Activated CD8-positive, alpha-beta memory T cell treated with anti-CD3 and anti-CD28 coated beads, Interleukin-2, amount 50 U/mL, for 1 hour (primary cell): ENCODE results near the gene MFRP.
A peak's percentile ranks its signal among the peaks of the same experiment; 100 is the strongest.

Experiments
- DNase-seq: peaks from one replicate; pipeline ENCODE4 v3.0.0-alpha.2; 2020; ENCODE audit errors: extremely low read depth

Gene MFRP

DNA sequence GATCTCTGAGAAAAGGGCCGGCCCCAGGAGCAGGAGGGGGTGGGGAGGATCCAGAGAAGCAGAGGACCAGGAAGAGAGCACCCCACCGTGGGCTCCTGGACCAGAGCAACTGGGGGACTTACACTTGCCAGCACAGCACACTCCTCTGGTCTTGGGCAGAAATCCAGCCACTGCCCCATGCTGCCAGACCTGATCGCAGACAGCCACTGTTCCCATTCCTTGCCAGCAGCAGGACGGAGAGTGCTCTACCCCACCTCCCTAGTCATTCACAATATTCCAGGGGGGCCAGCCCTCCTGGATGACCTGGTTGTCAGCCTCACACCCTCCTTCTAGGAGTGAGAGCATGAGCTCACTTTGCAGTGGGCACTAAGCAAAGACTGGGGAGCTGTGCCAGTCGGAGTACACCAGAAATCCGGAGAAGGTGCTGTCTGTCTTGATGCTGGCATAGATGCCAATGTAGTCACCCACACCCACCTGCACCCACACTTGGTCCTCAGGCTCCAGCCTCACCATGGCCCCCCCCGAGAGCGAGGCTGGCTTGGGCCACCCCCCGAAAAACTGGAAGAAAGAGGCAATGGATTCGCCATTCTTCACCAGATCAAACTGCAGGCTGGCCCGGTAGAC, 7.4 kb downstream of the MFRP start:
- DNase-seq = no peak

DNA sequence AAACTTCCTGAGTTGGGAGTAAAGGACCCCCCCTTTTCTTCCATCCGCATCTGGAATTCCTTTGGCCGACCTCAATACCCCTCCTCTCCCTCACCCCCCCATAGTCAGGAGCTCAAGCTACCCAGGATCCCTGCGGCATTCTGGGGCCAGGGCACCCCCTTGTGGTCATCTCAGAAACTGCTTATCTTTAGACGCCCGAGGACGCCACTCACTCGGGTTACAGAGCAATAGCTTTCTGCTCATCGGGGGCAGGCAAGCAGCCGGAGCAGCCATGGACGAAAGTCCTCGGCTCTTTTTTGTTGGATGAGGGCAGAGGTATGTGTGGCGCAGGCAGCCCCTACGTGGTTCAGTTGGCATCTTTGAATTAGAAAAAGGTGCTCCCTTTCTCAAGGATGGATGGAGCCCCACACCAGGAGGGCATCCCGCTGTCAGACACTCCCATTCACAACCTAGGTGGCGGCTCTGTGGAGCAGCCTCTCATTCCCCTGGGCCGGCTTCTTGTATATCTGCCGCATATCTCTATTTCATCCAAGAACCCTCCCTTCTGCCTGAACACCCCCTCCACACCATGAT, 8.1 kb downstream of the MFRP start:
- no peak for DNase-seq

DNA sequence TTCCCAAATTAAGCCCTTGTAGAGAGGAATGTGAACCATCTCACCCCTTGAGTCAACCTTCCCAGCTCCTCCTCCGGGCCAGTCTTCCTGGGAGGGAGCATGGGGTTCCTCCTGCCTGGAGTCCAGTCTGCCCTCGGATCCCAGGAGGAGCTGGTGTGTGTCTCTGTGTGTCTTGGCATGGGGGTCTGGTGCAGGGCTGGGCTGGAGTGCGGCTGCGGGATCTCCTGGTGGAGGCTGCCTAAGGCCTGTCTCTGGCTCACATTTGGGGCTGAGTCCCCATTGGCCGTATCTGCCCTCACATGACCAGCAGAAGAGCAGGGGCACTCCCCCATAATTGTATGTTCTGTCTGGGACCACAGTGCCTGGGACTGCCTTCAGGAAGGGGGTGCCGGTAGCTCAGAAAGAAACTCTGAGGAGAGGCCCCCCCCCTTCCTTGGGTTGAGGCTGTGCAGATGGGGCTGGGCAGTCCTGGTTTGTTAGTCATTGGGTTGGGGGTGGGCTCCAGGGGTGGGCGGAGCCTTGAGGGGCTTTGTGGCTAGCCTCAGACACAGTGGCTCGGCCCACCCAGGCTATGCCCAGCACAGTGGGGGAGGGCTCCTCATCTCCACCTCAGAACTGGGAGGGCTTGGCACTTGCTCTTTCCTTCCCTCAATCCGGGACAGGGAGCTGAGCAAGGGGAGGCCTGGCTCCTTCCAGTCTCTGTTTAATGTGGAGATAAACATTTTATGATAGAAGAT, 8.8 kb downstream of the MFRP start:
- no peak for DNase-seq

DNA sequence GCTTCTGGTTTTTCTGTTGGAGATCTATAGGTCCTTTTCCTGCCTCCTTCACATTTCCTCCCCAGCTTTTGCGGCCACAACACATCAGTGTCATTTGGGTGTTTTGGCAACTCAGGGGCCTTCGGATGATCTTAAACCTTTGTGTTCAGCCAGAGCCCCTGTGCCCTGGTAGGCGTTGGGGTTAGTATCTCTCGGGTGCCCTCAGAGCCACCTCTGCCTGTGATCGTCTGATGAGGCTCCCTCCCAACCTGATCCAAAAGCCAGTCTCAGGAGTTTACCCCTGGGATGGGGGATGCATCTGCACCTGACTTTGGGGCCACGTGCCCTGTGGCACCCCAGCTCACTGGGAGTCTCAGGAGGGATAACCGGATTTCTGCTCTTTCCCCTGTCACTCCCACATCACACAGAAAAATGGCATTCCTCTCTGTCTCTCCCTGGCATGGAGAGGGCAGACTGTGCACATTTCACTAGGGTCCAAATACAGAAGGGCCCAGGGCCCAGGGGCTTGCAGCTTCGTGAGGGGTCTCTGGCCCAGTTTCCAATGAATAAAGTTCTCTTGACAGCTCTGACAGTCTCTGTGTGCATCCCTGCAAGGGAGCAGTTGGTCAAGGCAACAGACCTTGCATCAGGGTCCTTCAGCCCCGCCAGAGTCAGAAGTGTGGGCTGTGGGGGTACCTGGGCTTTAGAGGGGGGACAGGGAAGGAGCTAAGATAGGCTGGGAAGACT, 9.6 kb downstream of the MFRP start:
- DNase-seq = no peak

DNA sequence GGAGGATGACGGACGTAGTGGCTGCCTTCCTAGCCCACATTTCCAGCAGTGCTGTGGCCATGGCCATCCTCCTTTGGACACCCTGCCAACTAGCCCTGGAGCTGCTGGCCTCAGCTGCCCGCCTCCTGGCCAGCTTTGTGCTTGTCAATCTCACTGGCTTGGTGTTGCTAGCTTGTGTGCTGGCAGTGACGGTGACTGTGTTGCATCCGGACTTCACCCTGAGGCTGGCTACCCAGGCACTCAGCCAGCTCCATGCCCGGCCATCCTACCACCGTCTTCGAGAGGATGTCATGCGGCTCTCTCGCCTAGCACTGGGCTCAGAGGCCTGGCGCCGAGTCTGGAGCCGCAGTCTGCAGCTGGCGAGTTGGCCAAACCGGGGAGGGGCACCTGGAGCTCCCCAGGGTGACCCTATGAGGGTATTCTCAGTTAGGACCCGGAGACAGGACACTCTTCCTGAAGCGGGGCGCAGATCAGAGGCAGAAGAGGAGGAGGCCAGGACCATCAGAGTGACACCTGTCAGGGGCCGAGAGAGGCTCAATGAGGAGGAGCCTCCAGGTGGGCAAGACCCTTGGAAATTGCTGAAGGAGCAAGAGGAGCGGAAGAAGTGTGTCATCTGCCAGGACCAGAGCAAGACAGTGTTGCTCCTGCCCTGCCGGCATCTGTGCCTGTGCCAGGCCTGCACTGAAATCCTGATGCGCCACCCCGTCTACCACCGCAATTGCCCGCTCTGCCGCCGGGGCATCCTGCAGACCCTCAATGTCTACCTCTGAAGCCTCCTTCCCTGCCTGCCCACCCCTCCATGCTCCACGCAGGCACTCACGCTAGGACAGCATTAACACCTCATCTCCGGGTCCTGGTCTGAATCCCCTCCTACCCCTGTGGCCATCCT, 10.6 kb downstream of the MFRP start:
- DNase-seq = no peak

DNA sequence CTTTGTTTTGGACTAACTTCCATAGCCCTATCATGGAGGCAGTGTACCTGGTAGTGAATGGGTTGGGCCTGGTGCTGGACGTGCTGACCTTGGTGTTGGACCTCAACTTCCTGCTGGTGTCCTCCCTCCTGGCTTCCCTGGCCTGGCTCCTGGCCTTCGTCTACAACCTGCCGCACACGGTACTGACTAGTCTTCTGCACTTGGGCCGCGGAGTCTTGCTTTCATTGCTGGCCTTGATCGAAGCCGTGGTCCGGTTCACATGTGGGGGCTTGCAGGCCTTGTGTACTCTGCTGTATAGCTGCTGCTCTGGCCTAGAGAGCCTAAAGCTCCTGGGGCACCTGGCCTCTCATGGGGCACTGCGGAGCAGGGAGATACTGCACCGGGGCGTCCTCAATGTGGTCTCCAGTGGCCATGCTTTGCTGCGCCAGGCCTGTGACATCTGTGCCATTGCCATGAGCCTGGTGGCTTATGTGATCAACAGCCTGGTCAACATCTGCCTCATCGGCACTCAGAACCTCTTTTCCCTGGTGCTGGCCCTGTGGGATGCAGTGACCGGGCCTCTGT, 11.3 kb downstream of the MFRP start:
- no peak for DNase-seq

DNA sequence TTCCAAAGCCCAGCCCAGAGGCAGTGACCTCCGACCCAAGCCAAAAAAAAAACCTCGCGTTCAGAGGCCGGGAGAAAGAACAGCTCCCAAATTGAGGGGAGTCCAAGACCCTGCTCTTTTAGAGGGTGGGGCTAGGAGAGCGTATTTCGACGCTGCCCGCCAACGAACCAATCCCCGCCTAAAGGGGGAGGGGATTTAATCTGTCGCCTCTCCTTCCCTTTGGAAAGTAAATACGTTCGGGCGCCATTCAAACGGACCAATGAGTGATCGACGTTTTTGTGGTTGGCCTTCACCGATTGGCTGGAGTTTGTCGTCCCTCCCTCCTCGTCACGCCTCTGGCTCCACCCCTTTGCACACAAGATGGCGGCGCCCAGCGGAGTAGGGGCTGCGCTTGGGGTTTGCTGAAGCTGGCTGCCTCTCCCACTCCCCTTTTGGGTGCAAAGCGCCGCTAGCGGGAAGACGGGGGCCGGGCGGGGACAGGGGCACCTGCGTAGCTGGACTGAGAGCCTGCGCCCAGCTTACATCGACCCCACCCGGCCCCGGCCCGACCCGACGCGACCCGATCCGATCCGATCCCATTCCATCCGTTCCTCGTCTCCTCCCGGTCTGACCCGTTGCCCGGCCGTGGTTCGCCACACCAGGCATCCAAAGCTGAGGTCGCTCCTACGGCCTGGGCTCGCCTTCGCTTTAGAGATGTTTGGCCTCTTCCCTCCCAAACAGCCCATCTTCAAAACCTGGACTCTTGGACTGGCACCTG, 12.2 kb downstream of the MFRP start, which contains the start of gene RNF26:
RNF26 (plus strand) TSS at position 354 of the 757 bp plus-strand sequence. CDS start 596 bp downstream, outside the sequence.
- DNase-seq = peak; percentile 89

DNA sequence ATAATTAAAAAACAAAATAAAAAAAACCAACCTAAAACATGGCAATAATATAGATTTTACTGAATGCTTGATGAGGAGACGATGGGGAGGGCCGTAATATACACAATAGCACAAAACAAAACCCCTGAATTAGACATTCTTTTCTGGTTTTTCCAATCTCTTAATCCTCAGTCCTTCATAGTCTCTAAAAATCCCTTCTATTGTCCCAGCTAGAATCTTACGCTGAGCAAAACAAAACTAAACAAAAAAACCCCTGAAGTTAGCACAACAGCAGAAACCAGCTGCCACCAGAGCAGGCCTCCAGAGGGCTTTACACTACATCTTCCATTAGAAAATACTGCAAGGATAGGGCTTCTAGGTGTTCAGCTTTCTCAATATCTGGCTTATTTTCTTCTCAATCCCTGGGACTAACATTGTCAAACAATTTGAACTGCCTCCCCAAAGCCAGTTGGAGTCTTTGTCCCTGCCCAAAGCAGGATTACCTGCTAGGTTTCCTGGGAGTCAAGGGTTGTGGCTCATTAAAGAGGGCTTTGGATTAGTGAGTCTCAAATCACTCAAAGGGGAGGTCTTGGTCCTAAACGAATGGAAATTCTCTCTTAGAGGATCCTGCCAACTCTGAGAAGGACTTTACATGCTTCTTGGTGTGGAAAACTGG, 14.3 kb downstream of the MFRP start:
- DNase-seq = no peak

DNA sequence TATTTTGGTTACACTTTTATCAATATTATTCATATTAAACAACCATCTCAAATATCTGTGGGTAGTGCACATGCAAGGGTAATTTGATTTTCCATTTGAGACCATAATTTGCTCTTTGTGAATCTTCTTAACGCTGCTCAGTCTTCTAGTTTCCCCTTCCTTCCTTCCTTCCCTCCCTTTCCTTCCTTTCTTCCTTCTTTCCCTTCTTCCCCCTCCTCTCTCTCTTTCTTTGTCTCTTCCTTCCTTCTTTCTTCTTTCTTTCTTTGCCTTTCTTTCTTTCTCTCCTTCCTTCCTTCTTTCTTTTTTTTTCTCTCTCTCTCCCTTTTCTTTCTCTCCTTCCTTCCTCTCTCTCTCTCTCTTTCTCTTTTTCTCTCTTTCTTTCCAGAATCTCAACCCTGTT, 16.3 kb downstream of the MFRP start:
- no peak for DNase-seq

DNA sequence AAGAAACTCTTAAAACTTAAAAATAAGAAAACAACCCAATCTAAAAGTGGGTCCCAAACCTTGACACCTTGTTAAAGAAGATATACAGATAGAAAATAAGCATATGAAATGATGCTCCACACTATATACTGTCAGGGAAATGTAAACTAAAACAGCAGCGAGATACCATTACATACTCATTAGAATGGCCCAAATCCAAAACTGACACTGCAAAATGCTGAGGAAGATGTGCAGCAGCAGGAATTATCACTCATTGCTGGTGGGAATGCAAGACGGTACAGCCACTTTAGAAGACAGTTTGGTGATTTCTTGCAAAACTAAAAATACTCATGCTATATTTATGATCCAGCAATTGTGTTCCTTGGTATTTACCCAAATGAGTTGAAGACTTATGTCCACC, 17.2 kb downstream of the MFRP start:
- DNase-seq = no peak

DNA sequence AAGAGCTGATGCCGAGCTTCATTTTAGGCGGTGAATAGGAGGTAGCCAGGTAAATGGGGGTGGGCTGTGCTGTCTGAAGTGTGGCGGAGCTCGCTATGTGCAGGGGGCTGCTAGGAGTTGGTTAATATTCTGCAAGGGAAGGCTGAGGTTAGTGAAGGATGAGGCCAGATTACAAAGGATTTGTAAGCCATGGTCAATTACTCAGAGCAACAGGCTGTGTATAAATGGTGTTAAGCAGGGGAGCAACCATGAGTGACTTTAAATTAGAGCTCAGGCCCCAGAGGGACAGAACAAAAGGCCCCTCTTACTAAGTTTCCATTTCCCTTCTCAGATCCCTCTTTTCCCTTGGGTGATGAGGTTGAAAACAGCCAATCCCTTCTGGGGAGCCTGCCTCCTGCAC, 22.3 kb downstream of the MFRP start:
- DNase-seq = no peak

DNA sequence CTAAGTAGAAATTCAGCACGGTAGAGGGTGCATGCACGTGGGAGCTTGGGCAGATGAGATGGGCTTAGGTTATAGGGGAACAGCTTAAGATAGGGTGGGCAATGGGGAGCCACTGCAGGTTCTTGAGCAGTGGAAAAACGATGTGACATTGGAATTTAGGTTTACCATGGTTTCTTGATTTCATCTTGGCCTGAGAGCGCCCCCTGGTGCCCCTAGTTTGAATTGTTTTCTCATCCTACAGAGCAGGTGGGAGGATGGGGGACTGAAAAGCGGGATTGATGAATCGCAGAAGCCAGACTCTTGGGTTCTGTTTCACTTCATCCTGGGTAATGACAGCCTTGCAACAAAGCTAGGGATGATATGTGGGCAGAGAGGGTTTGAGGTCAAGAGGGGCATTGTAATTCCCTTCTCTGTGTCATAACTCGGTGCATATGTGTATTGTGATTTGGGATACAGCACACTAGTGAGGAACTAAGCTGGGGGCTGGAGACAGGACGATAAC, 22.9 kb downstream of the MFRP start:
- no peak for DNase-seq

DNA sequence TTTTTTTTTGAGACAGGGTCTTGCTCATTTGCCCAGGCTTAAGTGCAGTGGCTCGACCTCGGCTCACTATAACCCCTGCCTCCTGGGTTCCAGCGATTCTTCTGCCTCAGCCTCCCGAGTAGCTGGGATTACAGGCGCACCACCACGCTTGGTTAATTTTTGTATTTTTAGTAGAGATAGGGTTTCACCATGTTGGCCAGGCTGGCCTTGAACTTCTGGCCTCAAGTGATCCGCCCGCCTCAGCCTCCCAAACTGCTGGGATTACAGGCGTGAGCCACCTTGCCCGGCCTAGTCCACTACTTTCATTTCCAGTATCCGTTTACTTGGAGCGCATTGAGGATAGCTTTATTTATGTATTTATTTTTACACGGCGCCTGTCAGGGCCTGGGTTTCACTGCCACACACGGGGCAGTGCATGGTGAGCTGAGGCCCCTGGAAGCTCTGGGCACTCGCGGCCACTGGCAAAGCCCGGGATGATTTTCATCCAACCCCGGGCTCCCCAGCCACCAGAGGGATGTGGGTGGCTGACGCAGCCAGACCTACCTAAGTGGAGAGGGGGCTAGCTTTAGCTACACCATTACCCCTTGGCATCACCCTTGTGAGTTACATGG, 23.5 kb downstream of the MFRP start:
- no peak for DNase-seq

DNA sequence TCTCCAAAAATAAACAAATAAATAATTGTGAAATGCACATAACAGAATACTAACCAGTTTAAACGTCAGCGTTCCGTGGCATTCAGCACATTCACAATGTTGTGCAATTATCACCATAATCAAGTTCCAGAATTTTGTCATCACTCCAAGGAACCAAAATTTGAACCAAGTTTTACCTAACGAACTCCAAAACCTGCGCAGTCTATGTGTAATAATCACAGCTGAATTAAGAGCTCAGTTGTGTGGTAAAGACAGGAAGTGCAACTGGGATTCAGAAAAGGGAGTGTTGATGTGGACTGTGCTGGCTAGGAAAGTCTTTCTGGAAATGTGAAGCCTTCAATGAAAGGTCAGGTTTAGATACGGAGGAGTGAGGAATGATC, 24.2 kb downstream of the MFRP start:
- no peak for DNase-seq

DNA sequence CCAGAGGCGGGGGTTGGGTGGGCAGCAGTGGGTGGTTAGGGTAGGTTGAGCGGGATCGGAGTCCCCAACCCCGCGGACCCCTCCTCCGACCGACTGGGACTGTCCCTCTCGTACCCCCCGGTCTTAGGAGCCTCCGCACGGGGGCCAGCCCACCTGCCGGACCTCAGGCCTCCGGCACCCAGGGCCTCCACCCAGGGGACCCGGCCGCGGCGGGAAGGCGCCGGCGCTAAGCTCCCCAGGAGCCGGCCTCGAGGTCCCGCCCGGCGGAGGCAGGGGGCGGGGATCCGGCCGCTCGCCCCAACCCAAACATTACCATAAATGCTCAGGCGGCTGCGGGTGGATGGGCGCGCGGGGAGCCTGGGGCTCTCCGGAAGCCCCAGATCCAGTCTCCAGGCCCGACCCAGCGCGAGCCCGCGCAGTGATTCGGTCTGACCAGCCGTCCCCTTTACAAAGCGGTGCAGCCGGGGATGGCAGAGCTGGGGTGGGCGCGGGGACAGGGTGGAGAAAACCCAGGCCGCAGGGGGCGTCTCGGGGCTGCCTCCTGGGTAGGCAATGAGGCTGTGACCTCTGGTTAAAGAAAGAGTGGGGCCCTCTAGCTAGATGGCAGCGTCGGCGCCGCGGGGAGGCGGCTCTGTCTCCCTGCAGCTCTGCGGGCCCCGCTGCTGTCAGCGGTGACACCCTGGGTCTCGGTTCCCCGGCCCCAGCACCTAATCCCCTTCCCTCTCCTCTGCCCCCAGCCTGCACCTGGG, 25.6 kb downstream of the MFRP start:
- DNase-seq = no peak

DNA sequence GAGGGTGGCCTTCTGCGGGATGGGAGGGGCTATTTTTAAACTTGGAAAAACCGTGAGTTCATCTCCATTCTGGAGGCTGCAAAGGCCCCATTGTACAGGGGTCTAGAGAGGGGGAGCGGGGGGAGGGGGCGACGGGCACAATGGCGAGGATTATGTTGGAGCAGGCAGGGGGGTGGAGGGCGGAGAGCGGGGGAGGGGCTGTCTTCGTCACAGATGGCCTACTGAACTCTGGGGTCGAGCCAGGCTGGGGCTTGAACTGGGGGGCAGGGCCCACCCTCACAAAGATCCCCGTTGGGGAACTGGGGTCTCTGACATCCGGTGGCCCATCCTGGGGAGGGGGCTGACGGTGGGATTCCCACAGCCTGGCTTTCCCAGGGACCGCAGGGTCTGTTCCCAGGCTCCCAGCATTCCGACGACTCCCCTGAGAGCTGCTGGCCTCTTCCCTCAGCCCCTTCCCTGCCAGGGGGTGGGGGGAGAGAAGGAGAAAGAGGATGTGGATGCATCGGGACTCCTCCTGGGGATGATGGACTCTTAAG, 26.2 kb downstream of the MFRP start:
- DNase-seq = no peak

DNA sequence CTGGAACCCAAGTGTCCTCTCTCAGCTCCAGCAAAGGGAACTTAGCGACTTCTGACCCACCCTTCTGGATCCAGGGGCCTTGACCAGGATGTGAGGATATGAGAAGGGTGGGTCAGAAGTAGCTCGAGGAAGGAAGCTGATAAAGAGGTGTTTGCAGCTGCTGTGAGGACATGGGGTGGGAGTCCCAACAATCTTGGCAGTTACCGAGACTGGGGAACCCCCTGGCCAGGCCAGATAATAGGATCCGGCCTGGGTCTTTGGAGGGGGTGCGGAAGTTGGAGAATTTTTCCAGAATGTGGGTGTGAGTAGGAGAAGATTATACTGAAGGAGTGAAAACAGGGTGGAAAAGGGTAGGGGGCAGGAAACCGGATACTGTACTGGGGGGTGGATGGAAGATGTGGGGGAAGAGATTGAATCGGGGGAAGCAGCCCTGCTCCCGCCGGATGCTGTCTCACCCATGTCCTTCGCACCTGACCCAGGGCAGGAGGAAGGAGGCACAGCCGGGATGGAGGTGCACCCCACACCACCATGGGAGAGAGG, 26.7 kb downstream of the MFRP start:
- DNase-seq = no peak

DNA sequence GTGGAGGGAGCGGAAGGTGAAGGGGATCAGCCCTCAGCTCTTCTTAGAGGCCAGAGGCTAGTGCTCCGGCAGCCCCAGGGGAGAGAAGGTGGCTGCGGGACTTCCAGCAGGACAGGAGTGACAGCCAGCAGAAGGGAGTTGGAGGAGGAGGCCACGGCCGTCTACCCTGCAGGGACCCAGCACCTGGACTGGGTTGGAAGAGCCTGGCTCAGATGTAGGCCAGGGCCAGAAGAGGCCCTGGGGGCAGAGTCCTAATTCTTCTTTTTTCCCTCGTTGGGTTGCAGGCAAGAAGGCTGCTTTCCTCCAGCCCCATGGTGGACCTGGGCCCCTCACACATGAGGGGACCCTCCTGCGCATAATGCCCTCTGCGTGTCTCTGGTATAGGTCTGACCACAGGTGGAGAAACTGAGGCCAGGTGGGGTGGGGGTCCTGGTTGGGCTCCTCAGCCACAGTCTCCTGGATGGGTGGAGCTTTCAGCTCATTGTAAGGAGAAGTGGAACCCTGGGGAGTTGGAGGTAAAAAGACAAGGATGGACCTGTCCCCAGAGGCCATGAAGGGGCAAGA, 27.3 kb downstream of the MFRP start:
- no peak for DNase-seq
